ENCODE measurements around the gene ATXN1. TPM values are rescaled to one million over a fixed set of nuclear protein-coding genes. Genes with fewer than 3 reads are reported as not detected.

The ATXN1 gene
- total and polyA plus RNA-seq, 2 experiments from 2014 or later: 4.8 to 9.1 TPM

DNA sequence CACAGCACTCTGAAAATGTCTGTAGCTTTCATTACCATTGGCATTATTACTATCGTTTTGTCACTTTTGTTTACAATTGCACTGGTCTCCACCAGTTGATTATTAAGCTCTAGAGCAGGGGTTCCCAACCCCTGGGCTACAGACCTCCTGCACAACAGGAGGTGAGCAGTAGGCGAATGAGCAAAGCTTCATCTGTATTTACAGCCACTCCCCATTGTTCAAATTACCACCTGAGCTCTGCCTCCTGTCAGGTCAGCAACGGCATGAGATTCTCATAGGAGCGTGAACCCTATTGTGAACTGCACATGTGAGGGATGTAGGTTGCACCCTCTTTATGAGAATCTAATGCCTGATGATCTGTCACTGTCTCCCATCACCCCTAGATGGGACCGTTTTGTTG is 126.4 kb downstream of the ATXN1 start:
- Histone ChIP-seq H3K4me1 (ENCODE audit: insufficient read depth) (peaks cover 9% of the 10 kb centered on the region; the same call in 1 of the 2 replicates), H3K4me2 (no peak overlapping the region), H3K9me2 (ENCODE audit: insufficient read depth) (no peaks in the 10 kb centered on the region), H3K4me3 (no peak overlapping the region), H3K27me3 (ENCODE audit: insufficient read depth) (no peaks in the 10 kb centered on the region), H3K79me2 (replicated peaks; ENCODE audit: insufficient read depth) (no peaks in the 10 kb centered on the region), H3F3A (replicated peaks; ENCODE audit: low read depth) (no peaks in the 10 kb centered on the region), H4K20me1 (replicated peaks; ENCODE audit: insufficient read depth) (no peaks in the 10 kb centered on the region), H2AFZ (no peak overlapping the region), H3K27ac (ENCODE audit: low read depth) (no peak overlapping the region), H3K36me3 (ENCODE audit: insufficient read depth) (no peaks in the 10 kb centered on the region; the same call in 1 of the 2 replicates)
- no peak overlapping the region for H3K27ac Mint-ChIP-seq
- peaks cover 7% of the 10 kb centered on the region; the same call in 2 of the 3 replicates for H3K36me3 Mint-ChIP-seq (ENCODE audit: low read depth)
- TF ChIP-seq POLR2AphosphoS5 (IDR thresholded peaks at IDR 0.05; ENCODE audit: low read depth) (no peak), EZH2phosphoT487 (IDR thresholded peaks at IDR 0.05; ENCODE audit: unreplicated experiment) (no peak), JUNB (IDR thresholded peaks at IDR 0.05; ENCODE audit: unreplicated experiment) (no peak), ZNF462 (CRISPR knock-in tag; IDR thresholded peaks at IDR 0.05) (no peak), ZNF331 (CRISPR knock-in tag; IDR thresholded peaks at IDR 0.05; ENCODE audit: low read depth) (no peak), REST (IDR thresholded peaks at IDR 0.05; ENCODE audit: unreplicated experiment) (no peak)
- TF ChIP-seq, protein P1, sequence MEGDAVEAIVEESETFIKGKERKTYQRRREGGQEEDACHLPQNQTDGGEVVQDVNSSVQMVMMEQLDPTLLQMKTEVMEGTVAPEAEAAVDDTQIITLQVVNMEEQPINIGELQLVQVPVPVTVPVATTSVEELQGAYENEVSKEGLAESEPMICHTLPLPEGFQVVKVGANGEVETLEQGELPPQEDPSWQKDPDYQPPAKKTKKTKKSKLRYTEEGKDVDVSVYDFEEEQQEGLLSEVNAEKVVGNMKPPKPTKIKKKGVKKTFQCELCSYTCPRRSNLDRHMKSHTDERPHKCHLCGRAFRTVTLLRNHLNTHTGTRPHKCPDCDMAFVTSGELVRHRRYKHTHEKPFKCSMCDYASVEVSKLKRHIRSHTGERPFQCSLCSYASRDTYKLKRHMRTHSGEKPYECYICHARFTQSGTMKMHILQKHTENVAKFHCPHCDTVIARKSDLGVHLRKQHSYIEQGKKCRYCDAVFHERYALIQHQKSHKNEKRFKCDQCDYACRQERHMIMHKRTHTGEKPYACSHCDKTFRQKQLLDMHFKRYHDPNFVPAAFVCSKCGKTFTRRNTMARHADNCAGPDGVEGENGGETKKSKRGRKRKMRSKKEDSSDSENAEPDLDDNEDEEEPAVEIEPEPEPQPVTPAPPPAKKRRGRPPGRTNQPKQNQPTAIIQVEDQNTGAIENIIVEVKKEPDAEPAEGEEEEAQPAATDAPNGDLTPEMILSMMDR (conservative IDR thresholded peaks at IDR 0.05; ENCODE audit: low read depth in 2 of 2): no peak
- ATAC-seq (no peak), DNase-seq (ENCODE audit: low spot score) (no peak)
- peaks cover 15% of the 10 kb centered on the region for H3K4me1 Mint-ChIP-seq
- peaks cover 3% of the 10 kb centered on the region; the same call in 2 of the 3 replicates for H3K9me3 Mint-ChIP-seq
- H3K27me3 Mint-ChIP-seq (ENCODE audit: insufficient read depth, low read depth, poor library complexity): peaks cover 5% of the 10 kb centered on the region
- no peak overlapping the region for H3K4me3 Mint-ChIP-seq

Measured in GM23338 (cell line).